ENCODE data around the gene CYP2W1. TPM values are rescaled to one million over a fixed set of nuclear protein-coding genes. Genes with fewer than 3 reads are reported as not detected.
A peak's percentile ranks its signal among the peaks of the same experiment; 100 is the strongest.

Gene CYP2W1
- total and polyA plus RNA-seq, 12 donors, result 0.70 to 71.0 (median 41.6) TPM

DNA sequence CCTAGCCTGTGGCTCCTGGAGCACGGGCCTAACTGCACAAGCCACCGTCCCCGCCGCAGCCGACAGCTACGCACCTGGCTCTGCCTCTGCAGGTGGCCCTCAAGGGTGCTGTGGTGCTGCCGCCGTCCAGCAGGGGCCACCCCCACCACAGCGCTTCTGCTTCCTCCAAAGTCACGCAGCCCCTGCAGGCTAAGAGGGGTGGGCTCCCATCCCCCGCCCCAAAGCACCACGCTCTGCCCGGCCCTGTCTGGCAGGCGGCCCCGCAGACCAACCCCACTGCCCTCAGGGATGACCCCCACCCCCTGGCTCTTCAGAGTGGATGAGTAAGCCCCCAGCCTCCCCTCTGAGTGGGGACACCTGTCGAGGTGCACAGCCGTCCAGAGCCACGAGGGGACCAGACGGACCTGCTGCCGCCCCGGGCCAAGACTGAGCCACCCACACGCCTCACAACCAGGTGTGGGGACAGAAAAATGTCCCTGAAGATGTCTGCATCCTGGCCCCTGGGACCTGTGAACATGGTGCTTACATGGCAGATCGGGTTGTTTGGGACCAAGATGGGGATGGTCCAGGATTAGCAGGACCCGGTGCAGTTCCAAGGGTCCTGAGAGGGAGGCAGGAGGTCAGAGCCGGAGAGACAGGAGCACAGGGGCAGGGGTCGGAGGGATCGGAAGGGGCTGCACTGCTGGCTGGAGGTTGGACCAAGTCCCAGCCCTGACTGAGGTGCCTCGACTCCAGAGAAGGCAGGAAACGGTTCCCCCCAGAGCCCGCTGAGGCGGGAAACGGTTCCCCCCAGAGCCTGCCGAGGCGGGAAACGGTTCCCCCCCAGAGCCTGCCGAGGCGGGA, 19.5 kb upstream of the CYP2W1 start:
- no peak overlapping the region for H3K27ac ChIP-seq
- H3K27me3 ChIP-seq, result no peaks in the 10 kb centered on the region
- H3K36me3 ChIP-seq (replicated peaks in 1 of 2), result peaks cover 0 to 20% of the 10 kb centered on the region in 2 donors
- H3K9me3 ChIP-seq (replicated peaks in 1 of 3), result no peaks in the 10 kb centered on the region
- no peak overlapping the region for H3K4me3 ChIP-seq
- peaks cover 22 to 29% of the 10 kb centered on the region in 2 donors for H3K4me1 ChIP-seq (replicated peaks in 1 of 2)
- peak in 1 of 7 donors; percentile 36 for DNase-seq
- WGBS, 4 donors, result 14 to 28% (median 22%) methylated on average over 5 to 37 of the region's 37 CpGs
- intact Hi-C loops (cut with DNase I), result loop anchor here in 1 of 2 donors (10.0 kb wide), 1 partner anchor 79 kb away; no protein-coding TSS in a partner anchor
- no peak for TF ChIP-seq POLR2A (IDR thresholded peaks at IDR 0.05)
- TF ChIP-seq, protein P1, sequence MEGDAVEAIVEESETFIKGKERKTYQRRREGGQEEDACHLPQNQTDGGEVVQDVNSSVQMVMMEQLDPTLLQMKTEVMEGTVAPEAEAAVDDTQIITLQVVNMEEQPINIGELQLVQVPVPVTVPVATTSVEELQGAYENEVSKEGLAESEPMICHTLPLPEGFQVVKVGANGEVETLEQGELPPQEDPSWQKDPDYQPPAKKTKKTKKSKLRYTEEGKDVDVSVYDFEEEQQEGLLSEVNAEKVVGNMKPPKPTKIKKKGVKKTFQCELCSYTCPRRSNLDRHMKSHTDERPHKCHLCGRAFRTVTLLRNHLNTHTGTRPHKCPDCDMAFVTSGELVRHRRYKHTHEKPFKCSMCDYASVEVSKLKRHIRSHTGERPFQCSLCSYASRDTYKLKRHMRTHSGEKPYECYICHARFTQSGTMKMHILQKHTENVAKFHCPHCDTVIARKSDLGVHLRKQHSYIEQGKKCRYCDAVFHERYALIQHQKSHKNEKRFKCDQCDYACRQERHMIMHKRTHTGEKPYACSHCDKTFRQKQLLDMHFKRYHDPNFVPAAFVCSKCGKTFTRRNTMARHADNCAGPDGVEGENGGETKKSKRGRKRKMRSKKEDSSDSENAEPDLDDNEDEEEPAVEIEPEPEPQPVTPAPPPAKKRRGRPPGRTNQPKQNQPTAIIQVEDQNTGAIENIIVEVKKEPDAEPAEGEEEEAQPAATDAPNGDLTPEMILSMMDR (IDR thresholded peaks at IDR 0.05), result no peak

- Histone ChIP-seq H3K9me3 (replicated peaks in 1 of 3) (no peaks in the 10 kb centered on the region), H3K27ac (peak overlapping the region in 4 of 5 donors; percentile 71 to 86 (median 76)), H3K36me3 (replicated peaks in 1 of 2) (peaks cover 0 to 31% of the 10 kb centered on the region in 2 donors), H3K4me1 (replicated peaks in 1 of 2) (peaks cover 22 to 29% of the 10 kb centered on the region in 2 donors), H3K27me3 (no peaks in the 10 kb centered on the region), H3K4me3 (peak overlapping the region in 1 of 4 donors; percentile 6)
- peak in 6 of 7 donors; percentile 78 to 90 (median 85) for DNase-seq
- intact Hi-C loops (cut with DNase I), result loop anchor here in 1 of 2 donors (10.0 kb wide), 1 partner anchor 80 kb away; no protein-coding TSS in a partner anchor
- TF ChIP-seq, protein P1 (IDR thresholded peaks at IDR 0.05), result peak in 4 of 6 experiments; percentile 29 to 44 (median 40)
- peak in 1 of 2 donors; percentile 73 for TF ChIP-seq POLR2A (IDR thresholded peaks at IDR 0.05)
- 19 to 23% (median 21%) methylated on average over 18 to 27 of the region's 27 CpGs for WGBS, 4 donors
These were observed 18.4 kb upstream of the CYP2W1 start for GRCh38 chr7:964401-965231.

DNA sequence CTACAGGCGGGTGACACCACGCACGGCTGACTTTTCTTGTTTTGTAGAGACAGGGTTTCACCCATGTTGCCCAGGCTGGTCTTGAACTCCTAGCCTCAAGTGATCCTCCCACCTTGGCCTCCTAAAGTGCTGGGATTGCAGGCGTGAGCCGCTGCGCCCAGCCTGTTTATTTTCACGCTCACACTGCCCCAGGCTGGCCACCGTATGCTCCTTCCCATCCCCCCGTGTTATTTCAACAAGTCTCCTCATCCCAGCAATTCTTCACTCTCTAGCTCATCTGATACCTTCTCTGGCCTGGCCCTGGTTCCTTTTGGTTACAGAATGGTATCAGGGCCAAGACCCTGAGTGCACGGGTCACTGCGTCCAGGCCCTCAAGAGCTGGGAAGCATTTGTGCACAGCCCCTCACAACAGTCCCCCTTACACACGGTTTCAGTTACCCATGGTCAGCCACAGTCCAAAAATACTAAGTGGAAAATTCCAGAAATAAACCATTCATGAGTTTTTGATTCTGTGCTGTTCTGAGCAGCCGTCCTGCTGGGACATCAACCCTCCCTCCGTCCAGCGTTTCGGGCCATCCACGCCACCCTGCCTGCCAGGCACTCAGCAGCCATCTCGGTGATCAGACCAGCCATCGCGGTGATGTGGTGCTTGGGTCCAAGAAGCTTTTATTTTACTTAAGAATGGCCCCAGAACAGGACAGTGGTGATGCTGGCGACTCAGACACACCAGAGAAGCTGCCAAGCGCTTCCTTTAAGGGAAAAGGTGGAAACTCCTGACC, 16.5 kb upstream of the CYP2W1 start:
- Histone ChIP-seq H3K4me3 (no peak overlapping the region), H3K27ac (peak overlapping the region in 1 of 5 donors; percentile 10), H3K36me3 (replicated peaks in 1 of 2) (peaks cover 0 to 46% of the 10 kb centered on the region in 2 donors), H3K27me3 (no peaks in the 10 kb centered on the region), H3K9me3 (replicated peaks in 1 of 3) (no peaks in the 10 kb centered on the region), H3K4me1 (replicated peaks in 1 of 2) (peaks cover 30 to 38% of the 10 kb centered on the region in 2 donors)
- no peak for DNase-seq
- TF ChIP-seq, protein P1 (IDR thresholded peaks at IDR 0.05), result no peak
- no peak for TF ChIP-seq POLR2A (IDR thresholded peaks at IDR 0.05)
- intact Hi-C loops (cut with DNase I), result loop anchor here in 1 of 2 donors (10.0 kb wide), 1 partner anchor 82 kb away; no protein-coding TSS in a partner anchor
- 83 to 90% (median 87%) methylated on average over 22 of the region's 22 CpGs for WGBS, 4 donors
